NOMO-1 (cell line): ENCODE measurements around the gene PPP1R1A.

ENCODE experiments used
- DNase-seq, 2 experiments: peaks; one replicate each; lab custom pipeline; 2025; ENCODE audit not compliant: unreplicated experiment in 2 of 2; lab: John Stamatoyannopoulos, UW

Gene PPP1R1A

DNA sequence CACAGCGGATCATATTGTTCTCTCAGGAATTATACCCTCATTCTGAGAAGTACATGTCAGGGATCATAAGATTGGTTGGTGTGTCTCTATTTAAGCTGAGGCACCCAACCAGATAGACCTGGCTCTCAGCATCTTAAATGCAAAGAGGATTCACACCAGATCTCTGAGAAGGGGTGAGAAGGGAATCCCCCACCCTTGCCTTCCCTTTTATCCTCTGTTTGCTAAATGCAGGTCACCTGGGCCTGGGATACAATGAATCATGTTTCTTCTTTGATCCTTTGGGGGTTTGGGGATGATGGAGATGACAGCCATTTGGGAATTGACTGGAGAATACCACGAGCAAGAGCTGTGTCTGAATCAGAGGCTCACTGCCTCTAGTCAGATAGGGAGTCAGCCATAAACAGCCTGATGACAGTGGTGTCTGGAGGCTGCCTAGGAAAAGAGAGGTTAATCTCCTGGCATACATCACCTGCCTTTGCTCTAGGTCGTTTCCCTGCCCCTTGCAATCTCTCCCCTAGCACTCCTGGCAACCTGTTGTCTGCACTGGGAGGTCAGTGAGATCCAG is 50.2 kb downstream of the PPP1R1A start:
- DNase-seq: no peak

DNA sequence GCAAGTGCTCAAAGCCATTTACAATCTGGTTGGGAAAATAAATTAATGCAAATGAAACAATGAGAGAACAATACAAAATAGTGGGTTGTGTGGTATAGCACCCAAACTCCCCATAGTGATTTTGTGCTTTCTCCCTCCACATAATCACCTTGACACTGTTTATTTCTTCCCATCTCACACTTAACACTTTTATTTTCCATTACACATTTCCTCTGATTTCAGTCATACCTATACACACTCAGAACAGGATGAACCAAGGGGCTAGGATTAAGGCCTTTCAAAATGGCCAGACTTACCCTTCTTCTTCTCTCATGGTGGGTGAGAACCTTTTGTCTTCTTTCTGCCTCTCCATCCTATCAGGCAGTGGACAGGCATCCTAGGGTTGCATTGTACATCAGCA is 53.0 kb downstream of the PPP1R1A start:
- DNase-seq: no peak

- no peak for DNase-seq
These were observed 58.9 kb downstream of the PPP1R1A start for GRCh38 chr12:54529581-54529980.
